GM21737 (cell line): ENCODE data around the gene TRIP13.

Experiments
- ATAC-seq: cut with Tn5 transposase; IDR thresholded peaks from one replicate; pipeline ENCODE4 v1.9.1; 2021; ENCODE audit warnings: mild to moderate bottlenecking, moderate library complexity; ENCODE audit not compliant: unreplicated experiment

TRIP13 gene

GRCh38 chr5:854217-854616, 38.5 kb upstream of the TRIP13 start:
- no peak for ATAC-seq

GRCh38 chr5:854966-855743, 37.5 kb upstream of the TRIP13 start:
- no peak for ATAC-seq

- no peak for ATAC-seq
These were observed 36.7 kb upstream of the TRIP13 start for GRCh38 chr5:855771-856530.

GRCh38 chr5:856531-857425, 35.9 kb upstream of the TRIP13 start:
- ATAC-seq, result no peak

GRCh38 chr5:858726-859125, 34.0 kb upstream of the TRIP13 start:
- ATAC-seq, result no peak

GRCh38 chr5:859391-859790, 33.3 kb upstream of the TRIP13 start:
- ATAC-seq, result no peak

- no peak for ATAC-seq
These were observed 32.8 kb upstream of the TRIP13 start for GRCh38 chr5:859798-860296.

- no peak for ATAC-seq
These were observed 32.1 kb upstream of the TRIP13 start for GRCh38 chr5:860506-861150.

GRCh38 chr5:861442-862366, 31.0 kb upstream of the TRIP13 start:
- no peak for ATAC-seq

- no peak for ATAC-seq
These were observed 30.1 kb upstream of the TRIP13 start for GRCh38 chr5:862367-863243.

- ATAC-seq, result no peak
These were observed 29.4 kb upstream of the TRIP13 start for GRCh38 chr5:863244-863805.

GRCh38 chr5:864492-865167, 28.1 kb upstream of the TRIP13 start:
- no peak for ATAC-seq

GRCh38 chr5:865168-865521, 27.5 kb upstream of the TRIP13 start:
- no peak for ATAC-seq

- ATAC-seq, result no peak
These were observed 26.9 kb upstream of the TRIP13 start for GRCh38 chr5:865771-866170.

GRCh38 chr5:867300-867870, 25.3 kb upstream of the TRIP13 start:
- ATAC-seq, result no peak

GRCh38 chr5:868428-869135, 24.1 kb upstream of the TRIP13 start:
- no peak for ATAC-seq

- no peak for ATAC-seq
These were observed 21.7 kb upstream of the TRIP13 start for GRCh38 chr5:870956-871355.
